OCI-LY7 (cell line): ENCODE measurements around the gene TBPL1. TPM values are rescaled to one million over a fixed set of nuclear protein-coding genes. Genes with fewer than 3 reads are reported as not detected.

Experiments
- BruUV-seq: library from RNA; stranded (reverse); fragments of 400-500 nt; replicated peaks from 2 replicates; lab custom pipeline; 2021; lab: Mats Ljungman, UMichigan
- CTCF ChIA-PET: fragments of 300-600 bp; sonication (Branson Sonifier 250); formaldehyde crosslinking; loops from one replicate; lab custom pipeline; 2022; ENCODE audit warnings: antibody characterized with exemption; ENCODE audit not compliant: unreplicated experiment; lab: Charles Lee
- POLR2A ChIA-PET: fragments of 300-600 bp; sonication (Branson Sonifier 250); formaldehyde crosslinking; loops from one replicate; lab custom pipeline; 2022; ENCODE audit warnings: antibody characterized with exemption; lab: Charles Lee
- DNase-seq: peaks from one replicate; pipeline ENCODE4 v3.0.0-alpha.2; 2015; ENCODE audit warnings: low spot score
- H2AFZ ChIP-seq: fragments of 200-600 bp; sonication (generic), shearing (Covaris generic); 2 replicates; pipeline ENCODE4 v1.6.1; 2014; ENCODE audit warnings: mild to moderate bottlenecking, antibody characterized with exemption, low read length, moderate library complexity
- H3K27ac ChIP-seq: fragments of 200-600 bp; sonication (generic); 2 replicates; pipeline ENCODE4 v1.5.1; 2014; ENCODE audit warnings: mixed run types, low read depth, mild to moderate bottlenecking, moderate library complexity, low read length, inconsistent platforms; ENCODE audit not compliant: poor library complexity, severe bottlenecking
- H3K36me3 ChIP-seq: fragments of 200-600 bp; sonication (generic); 2 replicates; pipeline ENCODE4 v1.6.1; 2014; ENCODE audit warnings: mild to moderate bottlenecking, antibody characterized with exemption, low read length, moderate library complexity, mixed read lengths; ENCODE audit not compliant: insufficient read depth
- H3K4me1 ChIP-seq: fragments of 200-600 bp; sonication (generic); 2 replicates; pipeline ENCODE4 v1.5.1; 2014; ENCODE audit warnings: mild to moderate bottlenecking, low read length; ENCODE audit not compliant: insufficient read depth, poor library complexity, severe bottlenecking
- H3K4me2 ChIP-seq: fragments of 200-600 bp; sonication (generic); 2 replicates; pipeline ENCODE4 v1.6.1; 2014; ENCODE audit warnings: mild to moderate bottlenecking, low read length
- H3K4me3 ChIP-seq: fragments of 200-600 bp; sonication (generic); 2 replicates; pipeline ENCODE4 v1.5.1; 2014; ENCODE audit warnings: mild to moderate bottlenecking, low read depth, low read length; ENCODE audit not compliant: poor library complexity, severe bottlenecking
- H3K79me2 ChIP-seq: fragments of 200-600 bp; sonication (generic); 2 replicates; pipeline ENCODE4 v1.6.1; 2016; ENCODE audit warnings: low read depth, mild to moderate bottlenecking, low read length, moderate library complexity, mixed read lengths; ENCODE audit not compliant: insufficient read depth
- H3K9me2 ChIP-seq: fragments of 200-600 bp; sonication (generic); 2 replicates; pipeline ENCODE4 v1.6.1; 2016; ENCODE audit warnings: mild to moderate bottlenecking, low read length, mixed read lengths; ENCODE audit not compliant: insufficient read depth
- H3K9me3 ChIP-seq: fragments of 200-600 bp; sonication (generic); 2 replicates; pipeline ENCODE4 v1.6.1; 2014; ENCODE audit warnings: mild to moderate bottlenecking, mixed run types, low read length, mixed read lengths
- H4K20me1 ChIP-seq: fragments of 200-600 bp; sonication (generic); 2 replicates; pipeline ENCODE4 v1.6.1; 2014; ENCODE audit warnings: mild to moderate bottlenecking, antibody characterized with exemption, low read length, moderate library complexity, mixed read lengths; ENCODE audit not compliant: insufficient read depth
- EZH2phosphoT487 ChIP-seq: fragments of 200-600 bp; sonication (generic); IDR thresholded peaks from 2 replicates; pipeline ENCODE4 v1.6.1; 2018; ENCODE audit warnings: low read depth, borderline replicate concordance, mild to moderate bottlenecking, mixed run types, antibody characterized with exemption, low read length, moderate library complexity, mixed read lengths
- intact Hi-C: fragments of 100-400 bp; cut with micrococcal nuclease; formaldehyde crosslinking; loops from one replicate; pipeline ENCODE4 v1.10.0; 2022; ENCODE audit not compliant: unreplicated experiment
- total RNA-seq, 2 experiments: library from RNA; depleted of rRNA in 1 of 2; stranded (reverse); fragments of >200 nt in 1 of 2; shearing (Covaris generic) in 1 of 2; gene quantifications; 2 replicates each; pipeline ENCODE4 v1.2.3, GENCODE V29; 2014 to 2022
- TF ChIP-seq, protein P1 (sequence below): fragments of 200-600 bp; sonication (generic); conservative IDR thresholded peaks from 2 replicates; pipeline ENCODE4 v1.5.1; 2014; ENCODE audit warnings: mild to moderate bottlenecking, antibody characterized with exemption, low read length, moderate library complexity, mixed read lengths

The TBPL1 gene
- total RNA-seq, 2 experiments from 2014 or later, result 27.8 to 47.7 TPM

DNA sequence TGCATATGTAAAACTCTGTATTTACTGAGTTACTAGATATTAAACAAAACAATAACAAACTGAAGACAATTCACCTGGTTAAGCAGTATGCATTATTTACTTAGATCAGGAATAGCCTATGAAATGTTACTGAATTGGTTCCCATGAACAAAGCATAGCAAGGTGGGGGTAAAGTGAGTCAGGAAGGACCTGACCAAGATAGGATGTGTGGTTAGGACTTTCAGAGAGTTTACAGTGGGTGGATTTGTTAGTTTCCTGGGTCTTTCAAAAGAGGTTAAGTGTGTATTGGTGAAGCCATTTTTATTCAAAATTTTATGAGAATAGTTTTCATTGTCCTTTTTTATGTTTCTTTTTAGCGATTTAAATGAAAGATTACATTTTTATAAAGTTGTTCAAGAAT is 32.9 kb downstream of the TBPL1 start:
- peaks cover 80% of the 10 kb centered on the region for H3K36me3 ChIP-seq
- POLR2A ChIA-PET, result interaction anchor here (0.8 to 1.6 kb wide), 2 partner anchors 13 kb away, joined by 3 to 9 read pairs; no protein-coding TSS in a partner anchor
- H2AFZ ChIP-seq, result no peak overlapping the region
- H3K4me3 ChIP-seq, result no peak overlapping the region
- 0 out of 2 replicates have a peak, but pooled peaks cover 4% of the 10 kb centered on the region for H3K79me2 ChIP-seq
- TF ChIP-seq, protein P1, sequence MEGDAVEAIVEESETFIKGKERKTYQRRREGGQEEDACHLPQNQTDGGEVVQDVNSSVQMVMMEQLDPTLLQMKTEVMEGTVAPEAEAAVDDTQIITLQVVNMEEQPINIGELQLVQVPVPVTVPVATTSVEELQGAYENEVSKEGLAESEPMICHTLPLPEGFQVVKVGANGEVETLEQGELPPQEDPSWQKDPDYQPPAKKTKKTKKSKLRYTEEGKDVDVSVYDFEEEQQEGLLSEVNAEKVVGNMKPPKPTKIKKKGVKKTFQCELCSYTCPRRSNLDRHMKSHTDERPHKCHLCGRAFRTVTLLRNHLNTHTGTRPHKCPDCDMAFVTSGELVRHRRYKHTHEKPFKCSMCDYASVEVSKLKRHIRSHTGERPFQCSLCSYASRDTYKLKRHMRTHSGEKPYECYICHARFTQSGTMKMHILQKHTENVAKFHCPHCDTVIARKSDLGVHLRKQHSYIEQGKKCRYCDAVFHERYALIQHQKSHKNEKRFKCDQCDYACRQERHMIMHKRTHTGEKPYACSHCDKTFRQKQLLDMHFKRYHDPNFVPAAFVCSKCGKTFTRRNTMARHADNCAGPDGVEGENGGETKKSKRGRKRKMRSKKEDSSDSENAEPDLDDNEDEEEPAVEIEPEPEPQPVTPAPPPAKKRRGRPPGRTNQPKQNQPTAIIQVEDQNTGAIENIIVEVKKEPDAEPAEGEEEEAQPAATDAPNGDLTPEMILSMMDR, result no peak
- no peak for TF ChIP-seq EZH2phosphoT487
- no peaks in the 10 kb centered on the region for H3K4me1 ChIP-seq
- CTCF ChIA-PET, result no interaction called here
- no peaks in the 10 kb centered on the region for H3K9me2 ChIP-seq
- no peak for DNase-seq
- H3K9me3 ChIP-seq, result no peaks in the 10 kb centered on the region
- no TSS peak for BruUV-seq
- no peak overlapping the region for H3K4me2 ChIP-seq
- H4K20me1 ChIP-seq, result no peaks in the 10 kb centered on the region
- H3K27ac ChIP-seq, result no peak overlapping the region
- intact Hi-C loops, result no loop called here

DNA sequence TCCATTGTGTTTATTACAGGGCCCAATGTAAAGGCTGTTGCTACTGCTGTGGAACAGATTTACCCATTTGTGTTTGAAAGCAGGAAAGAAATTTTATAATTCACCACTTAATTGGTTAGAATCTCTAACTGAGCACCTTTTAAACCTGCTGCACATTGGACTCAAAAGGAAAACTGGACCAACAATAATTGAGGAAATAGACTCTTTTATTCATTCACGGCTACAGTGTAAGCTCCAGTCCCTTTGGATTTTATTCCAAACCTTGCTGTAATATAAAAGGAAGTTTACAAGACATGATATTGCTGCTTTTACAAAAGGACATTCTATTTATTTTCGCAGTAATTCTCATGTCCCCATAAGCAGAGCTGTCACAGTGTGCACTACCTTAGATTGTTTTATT is 33.9 kb downstream of the TBPL1 start:
- CTCF ChIA-PET, result no interaction called here
- intact Hi-C loops, result no loop called here
- TF ChIP-seq, protein P1, result no peak
- no peak for TF ChIP-seq EZH2phosphoT487
- POLR2A ChIA-PET, result interaction anchor here (0.8 to 5.2 kb wide), 3 partner anchors 9 to 15 kb away, joined by 4 to 24 read pairs (median 9); no protein-coding TSS in a partner anchor
- H3K36me3 ChIP-seq, result peaks cover 70% of the 10 kb centered on the region
- no peak overlapping the region for H3K27ac ChIP-seq
- H3K79me2 ChIP-seq, result no peaks in the 10 kb centered on the region
- no peak overlapping the region for H3K4me2 ChIP-seq
- H2AFZ ChIP-seq, result no peak overlapping the region
- no peak overlapping the region for H3K4me3 ChIP-seq
- no peaks in the 10 kb centered on the region for H4K20me1 ChIP-seq
- H3K4me1 ChIP-seq, result no peaks in the 10 kb centered on the region
- no peak for DNase-seq
- H3K9me2 ChIP-seq, result no peaks in the 10 kb centered on the region
- BruUV-seq, result TSS peak; percentile 40
- no peaks in the 10 kb centered on the region for H3K9me3 ChIP-seq

DNA sequence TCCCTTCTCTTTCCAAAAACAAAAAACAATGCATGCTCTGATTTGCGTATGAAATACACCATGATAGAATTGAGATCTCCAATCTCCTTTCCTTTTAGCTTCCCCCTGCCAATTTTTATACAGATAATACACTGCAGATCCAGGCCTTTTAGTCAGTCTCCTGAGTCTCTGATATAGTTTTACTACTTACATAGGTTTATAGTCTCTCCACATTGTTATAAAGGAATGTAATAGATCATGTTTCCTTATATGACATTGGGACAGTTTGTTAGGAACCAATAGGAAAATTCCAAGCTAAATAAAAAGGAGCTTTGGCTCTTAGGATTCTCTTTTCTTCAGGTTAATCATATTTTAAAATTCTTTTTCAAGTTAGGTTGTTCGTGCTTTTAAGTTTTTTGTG is 36.5 kb downstream of the TBPL1 start:
- Histone ChIP-seq H3K4me3 (no peak overlapping the region), H4K20me1 (no peaks in the 10 kb centered on the region), H3K79me2 (no peaks in the 10 kb centered on the region), H3K4me1 (no peaks in the 10 kb centered on the region), H3K9me3 (no peaks in the 10 kb centered on the region), H2AFZ (no peak overlapping the region), H3K36me3 (peaks cover 44% of the 10 kb centered on the region), H3K27ac (no peak overlapping the region), H3K4me2 (no peak overlapping the region), H3K9me2 (no peaks in the 10 kb centered on the region)
- POLR2A ChIA-PET, result interaction anchor here (1.2 to 5.2 kb wide), 2 partner anchors 11 to 12 kb away, joined by 5 to 24 read pairs; no protein-coding TSS in a partner anchor
- intact Hi-C loops, result no loop called here
- TF ChIP-seq, protein P1, result no peak
- no peak for TF ChIP-seq EZH2phosphoT487
- BruUV-seq, result no TSS peak
- CTCF ChIA-PET, result no interaction called here
- no peak for DNase-seq
